ENCODE measurements around the gene MBTPS2.
"Not testable (repeated sequence)": the region's sequence is repeated elsewhere in the genome, so short reads cannot be mapped to it uniquely, and the experiment has no call there.

The MBTPS2 gene

GRCh38 chrX:21863241-21863640 lies 23.8 kb downstream of the MBTPS2 start:
- peak in 2 of 4 experiments; percentile 5 to 40 for DNase-seq

GRCh38 chrX:21865436-21865835 lies 26.0 kb downstream of the MBTPS2 start:
- DNase-seq: no peak

GRCh38 chrX:21870494-21870893 lies 31.1 kb downstream of the MBTPS2 start:
- no peak for DNase-seq

- DNase-seq: no peak
Measured at GRCh38 chrX:21873063-21873775, 33.8 kb downstream of the MBTPS2 start.

GRCh38 chrX:21874182-21874581 lies 34.8 kb downstream of the MBTPS2 start:
- DNase-seq: not testable (repeated sequence)

GRCh38 chrX:21875013-21875412 lies 35.6 kb downstream of the MBTPS2 start:
- no peak for DNase-seq

GRCh38 chrX:21881881-21882574 lies 42.6 kb downstream of the MBTPS2 start:
- DNase-seq: no peak

GRCh38 chrX:21883258-21883657 lies 43.8 kb downstream of the MBTPS2 start:
- peak; percentile 75 to 90 (median 84) for DNase-seq

- no peak for DNase-seq
Measured at GRCh38 chrX:21885568-21885967, 46.2 kb downstream of the MBTPS2 start.

- DNase-seq: peak; percentile 2 to 48 (median 30)
Measured at GRCh38 chrX:21905313-21905712, 65.9 kb downstream of the MBTPS2 start.

- DNase-seq: no peak
Measured at GRCh38 chrX:21905953-21906352, 66.5 kb downstream of the MBTPS2 start.

GRCh38 chrX:21907260-21907659 lies 67.8 kb downstream of the MBTPS2 start:
- DNase-seq: no peak

- no peak for DNase-seq
Measured at GRCh38 chrX:21911481-21911880, 72.1 kb downstream of the MBTPS2 start.

- DNase-seq: no peak
Measured at GRCh38 chrX:21912220-21912619, 72.8 kb downstream of the MBTPS2 start.

GRCh38 chrX:21912989-21913388 lies 73.6 kb downstream of the MBTPS2 start:
- no peak for DNase-seq

- DNase-seq: peak; percentile 44 to 76 (median 59)
Measured at GRCh38 chrX:21926116-21926515, 86.7 kb downstream of the MBTPS2 start.

GRCh38 chrX:21926527-21927278 lies 87.3 kb downstream of the MBTPS2 start:
- DNase-seq: peak; percentile 45 to 87 (median 64)

GRCh38 chrX:21929209-21929608 lies 89.8 kb downstream of the MBTPS2 start:
- DNase-seq: peak in 3 of 4 experiments; percentile 40 to 66 (median 65)

GRCh38 chrX:21930986-21931385 lies 91.6 kb downstream of the MBTPS2 start:
- no peak for DNase-seq

- DNase-seq: peak; percentile 62 to 92 (median 84)
Measured at GRCh38 chrX:21932292-21933002, 93.0 kb downstream of the MBTPS2 start.

GRCh38 chrX:21933077-21933476 lies 93.7 kb downstream of the MBTPS2 start:
- DNase-seq: no peak

GRCh38 chrX:21934414-21934813 lies 95.0 kb downstream of the MBTPS2 start:
- DNase-seq: no peak

All from suppressor macrophage (primary cell).